ENCODE measurements around the gene GJB5.

- TF ChIP-seq POLR2AphosphoS5 (IDR thresholded peaks at IDR 0.05; ENCODE audit: low read depth, low read length) (no peak), POLR2A (IDR thresholded peaks at IDR 0.05; ENCODE audit: low read depth, low read length) (no peak), SPI1 (IDR thresholded peaks at IDR 0.05; ENCODE audit: low read depth, low read length) (no peak), TAF1 (IDR thresholded peaks at IDR 0.05; ENCODE audit: low read depth, low read length) (no peak)
Measured at GRCh38 chr1:34754964-34755637, at the start of gene GJB5.

Measured in GM12891 (cell line).